ENCODE results near the gene SETD3.

- TF ChIP-seq CTCF (conservative IDR thresholded peaks at IDR 0.05 in 1 of 2, IDR thresholded peaks at IDR 0.05 in 1 of 2; ENCODE audit: low read depth in 1 of 2, low read length in 2 of 2) = no peak
- TF ChIP-seq EZH2 (IDR thresholded peaks at IDR 0.05; ENCODE audit: low read length, missing control alignments) = no peak
Measured at GRCh38 chr14:99512571-99513182, 32.0 kb upstream of the SETD3 start.
